Spleen (tissue), 11 donors: ENCODE data around the gene DMWD. TPM values are rescaled to one million over a fixed set of nuclear protein-coding genes. Genes with fewer than 3 reads are reported as not detected.

Experiments
- DNase-seq: peaks from one replicate; pipeline ENCODE4 v3.0.0-alpha.2; 2020
- H3K27ac ChIP-seq, 8 donors: fragments of 200-600 bp; sonication (generic) in 7 of 8; 1 replicate in 4 of 8; 2 replicates in 4 of 8; pipeline versions ENCODE4 v1.5.0 to v1.8.0; 2016 to 2021; ENCODE audit warnings: inconsistent platforms in 4 of 8, mild to moderate bottlenecking in 4 of 8, moderate library complexity in 1 of 8
- H3K27me3 ChIP-seq, 7 donors: fragments of 200-600 bp; sonication (generic) in 6 of 7; replicated peaks in 1 of 7; 1 replicate in 4 of 7; 2 replicates in 3 of 7; pipeline versions ENCODE4 v1.5.0 to v1.8.0; 2016 to 2021; ENCODE audit warnings: inconsistent platforms in 3 of 7, mild to moderate bottlenecking in 1 of 7
- H3K36me3 ChIP-seq, 6 donors: fragments of 200-600 bp; sonication (generic) in 5 of 6; 1 replicate in 4 of 6; 2 replicates in 2 of 6; pipeline versions ENCODE4 v1.5.0 to v1.8.0; 2016 to 2021; ENCODE audit warnings: inconsistent platforms in 2 of 6
- H3K4me1 ChIP-seq, 6 donors: fragments of 200-600 bp; sonication (generic) in 5 of 6; 1 replicate in 3 of 6; 2 replicates in 3 of 6; pipeline versions ENCODE4 v1.5.0 to v1.8.0; 2016 to 2021; ENCODE audit warnings: inconsistent platforms in 3 of 6
- H3K4me3 ChIP-seq, 8 donors: fragments of 200-600 bp; sonication (generic) in 7 of 8; 1 replicate in 4 of 8; 2 replicates in 4 of 8; pipeline versions ENCODE4 v1.5.0 to v1.8.0; 2016 to 2021; ENCODE audit warnings: inconsistent platforms in 4 of 8, mild to moderate bottlenecking in 4 of 8, moderate library complexity in 2 of 8
- H3K9me3 ChIP-seq, 8 donors: fragments of 200-600 bp; sonication (generic) in 7 of 8; 1 replicate in 4 of 8; 2 replicates in 4 of 8; pipeline versions ENCODE4 v1.5.0 to v1.8.0; 2016 to 2021; ENCODE audit warnings: inconsistent platforms in 4 of 8
- POLR2A ChIP-seq, 3 donors: fragments of 450-650 bp; IDR thresholded peaks; one replicate each; pipeline ENCODE4 v1.5.1; 2017; ENCODE audit warnings: antibody characterized with exemption in 3 of 3, mild to moderate bottlenecking in 1 of 3
- POLR2AphosphoS5 ChIP-seq, 3 donors: sonication (generic); formaldehyde crosslinking; IDR thresholded peaks; one replicate each; pipeline ENCODE4 v1.5.1; 2017; ENCODE audit warnings: antibody characterized with exemption in 3 of 3
- WGBS, 5 donors: extraction: QIAGEN DNeasy Blood & Tissue Kit in 3 of 5; methylation state at CpG; one replicate each; pipeline versions ENCODE4 v1.1.5 to v1.1.7; 2013 to 2018; 5-methylcytosine and 5-hydroxymethylcytosine counted together
- intact Hi-C: fragments of 100-400 bp; cut with DNase I; formaldehyde crosslinking; loops from one replicate; pipeline ENCODE4 v1.15.0; 2023; ENCODE audit warnings: low total_unique reads
- polyA plus RNA-seq, 3 donors: library from polyadenylated mRNA; stranded (reverse); fragments of 200-250 nt; gene quantifications; one replicate each; pipeline ENCODE4 v1.2.1, GENCODE V29; 2013
- total RNA-seq, 7 donors: library from RNA; depleted of rRNA in 3 of 7; stranded (reverse); fragments of >200 nt in 3 of 7; fragmentation: NEBNext Ultra II Directional in 4 of 7; extraction: Animal tissue kit (Norgen Biotek cat#: 25700) in 4 of 7; gene quantifications; one replicate each; pipeline versions ENCODE4 v1.1.0 to v1.2.1, GENCODE V29; 2016 to 2021
- TF ChIP-seq, protein P1 (sequence below), 11 experiments: fragments of 200-600 bp in 7 of 11; fragments of 450-650 bp in 4 of 11; sonication (generic) in 4 of 11; IDR thresholded peaks in 8 of 11; conservative IDR thresholded peaks in 3 of 11; 1 replicate in 7 of 11; 2 replicates in 4 of 11; pipeline versions ENCODE4 v1.4.0 to v1.8.0; 2016 to 2021; ENCODE audit warnings: antibody characterized with exemption in 11 of 11, inconsistent platforms in 4 of 11, mild to moderate bottlenecking in 1 of 11
- donor health status: healthy with polysubstance abuse.
- donor health status: DM: no; HTN: no; CAD: no; lungs with moderate emphysema.
- donor health status: DM: no; HTN: no; CAD: no.
- donor health status: Bipolar disorder and iron deficiency.
- donor health status: healthy.
- donor health status: DM: no; HTN: no; CAD: no.
- donor health status: DM: yes; HTN: yes; CAD: no.

DMWD gene
- total and polyA plus RNA-seq, 10 donors: 6.4 to 57.0 (median 42.6) TPM

DNA sequence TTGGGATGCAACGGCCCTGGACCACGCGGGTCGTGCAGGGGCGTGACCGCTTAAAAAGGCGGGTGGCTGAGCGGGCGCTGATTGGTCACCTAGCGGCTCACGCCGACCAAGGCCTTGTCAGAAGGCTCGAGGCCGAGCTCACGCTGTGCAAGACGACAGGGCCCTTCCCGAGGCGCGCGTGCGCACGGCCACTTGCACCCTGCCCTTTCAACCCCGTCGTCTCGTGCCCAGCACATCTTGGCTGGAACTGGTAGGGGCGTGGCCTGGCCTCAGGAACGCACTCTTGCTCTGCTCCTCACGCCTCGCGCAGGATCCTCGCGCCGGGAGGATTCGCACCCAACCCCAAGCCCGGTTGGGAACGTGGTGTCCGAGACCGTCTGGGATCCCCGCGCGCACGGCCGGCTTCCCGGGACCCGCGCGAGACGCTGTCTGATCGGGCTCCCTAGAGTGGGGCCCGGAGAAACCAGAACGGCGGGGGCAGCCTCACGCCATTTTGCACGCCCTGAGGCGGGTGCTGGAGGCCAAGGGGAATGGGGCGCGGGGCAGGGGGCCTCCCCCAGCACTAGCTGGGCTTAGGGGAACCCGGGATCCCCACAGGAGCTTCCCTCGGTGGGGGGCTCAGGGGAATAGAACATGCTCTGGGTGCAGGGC, 59.4 kb downstream of the DMWD start, which contains the start of gene MEIOSIN:
Gene MEIOSIN, plus strand, starts transcription at position 280 of the 651 bp plus-strand sequence. CDS start 1,938 bp downstream, outside the sequence.
- peaks cover 14 to 28% (median 20%) of the 10 kb centered on the region in 6 donors for H3K4me1 ChIP-seq
- no peaks in the 10 kb centered on the region for H3K27me3 ChIP-seq
- no peaks in the 10 kb centered on the region for H3K36me3 ChIP-seq
- TF ChIP-seq POLR2AphosphoS5 (IDR thresholded peaks at IDR 0.05) (no peak), POLR2A (IDR thresholded peaks at IDR 0.05) (no peak)
- TF ChIP-seq, protein P1, sequence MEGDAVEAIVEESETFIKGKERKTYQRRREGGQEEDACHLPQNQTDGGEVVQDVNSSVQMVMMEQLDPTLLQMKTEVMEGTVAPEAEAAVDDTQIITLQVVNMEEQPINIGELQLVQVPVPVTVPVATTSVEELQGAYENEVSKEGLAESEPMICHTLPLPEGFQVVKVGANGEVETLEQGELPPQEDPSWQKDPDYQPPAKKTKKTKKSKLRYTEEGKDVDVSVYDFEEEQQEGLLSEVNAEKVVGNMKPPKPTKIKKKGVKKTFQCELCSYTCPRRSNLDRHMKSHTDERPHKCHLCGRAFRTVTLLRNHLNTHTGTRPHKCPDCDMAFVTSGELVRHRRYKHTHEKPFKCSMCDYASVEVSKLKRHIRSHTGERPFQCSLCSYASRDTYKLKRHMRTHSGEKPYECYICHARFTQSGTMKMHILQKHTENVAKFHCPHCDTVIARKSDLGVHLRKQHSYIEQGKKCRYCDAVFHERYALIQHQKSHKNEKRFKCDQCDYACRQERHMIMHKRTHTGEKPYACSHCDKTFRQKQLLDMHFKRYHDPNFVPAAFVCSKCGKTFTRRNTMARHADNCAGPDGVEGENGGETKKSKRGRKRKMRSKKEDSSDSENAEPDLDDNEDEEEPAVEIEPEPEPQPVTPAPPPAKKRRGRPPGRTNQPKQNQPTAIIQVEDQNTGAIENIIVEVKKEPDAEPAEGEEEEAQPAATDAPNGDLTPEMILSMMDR (IDR thresholded peaks at IDR 0.05 in 8 of 11, conservative IDR thresholded peaks at IDR 0.05 in 3 of 11): no peak
- H3K27ac ChIP-seq: no peak within 1 kb of the TSS
- 93 to 96% (median 94%) methylated on average over 54 to 59 of the region's 59 CpGs for WGBS, 5 donors
- H3K9me3 ChIP-seq: no peaks in the 10 kb centered on the region
- peak; percentile 76 for DNase-seq
- H3K4me3 ChIP-seq: no peak within 1 kb of the TSS
- intact Hi-C loops: no loop called here

Other genes with a start within 250 kb of the DMWD start
- gene OPA3, start 208.0 kb downstream of the DMWD start, total RNA-seq: 10 to 100 TPM; 13.6 to 18.4 (median 16.7) TPM
- 1 to 10 TPM; 2.8 to 7.7 (median 3.0) TPM for gene OPA3, start 208.0 kb downstream of the DMWD start, polyA plus RNA-seq
- 1 to 10 TPM; 2.6 to 5.6 (median 4.2) TPM for gene GPR4, start 190.6 kb downstream of the DMWD start, total RNA-seq
- gene GPR4, start 190.6 kb downstream of the DMWD start, polyA plus RNA-seq: 1 to 10 TPM in 2 of 3 donors, under 1 TPM in 1; 0.33 to 2.1 (median 1.2) TPM
- gene EML2, start 153.4 kb downstream of the DMWD start, total RNA-seq: 10 to 100 TPM; 30.8 to 60.6 (median 50.6) TPM
- 10 to 100 TPM; 27.1 to 39.9 (median 34.8) TPM for gene EML2, start 153.4 kb downstream of the DMWD start, polyA plus RNA-seq
- 1 to 10 TPM; 1.7 to 7.5 (median 3.7) TPM for gene GIPR, start 124.6 kb downstream of the DMWD start, total RNA-seq
- 1 to 10 TPM in 1 of 3 donors, under 1 TPM in 2; 0.49 to 1.7 (median 0.83) TPM for gene GIPR, start 124.6 kb downstream of the DMWD start, polyA plus RNA-seq
- gene SNRPD2, start 100.9 kb downstream of the DMWD start, total RNA-seq: 100 to 1,000 TPM; 117 to 280 (median 200) TPM
- gene SNRPD2, start 100.9 kb downstream of the DMWD start, polyA plus RNA-seq: 100 to 1,000 TPM; 368 to 587 (median 432) TPM
- 10 to 100 TPM in 2 of 7 donors, 1 to 10 TPM in 5; 5.0 to 10.7 (median 8.8) TPM for gene QPCTL, start 100.2 kb downstream of the DMWD start, total RNA-seq
- gene QPCTL, start 100.2 kb downstream of the DMWD start, polyA plus RNA-seq: 10 to 100 TPM in 2 of 3 donors, 1 to 10 TPM in 1; 9.5 to 10.7 (median 10.2) TPM
- gene FBXO46, start 61.9 kb downstream of the DMWD start, total RNA-seq: 10 to 100 TPM; 12.8 to 28.1 (median 23.6) TPM
- 10 to 100 TPM in 2 of 3 donors, 1 to 10 TPM in 1; 8.8 to 14.4 (median 10.4) TPM for gene FBXO46, start 61.9 kb downstream of the DMWD start, polyA plus RNA-seq
- gene MEIOSIN, start 59.4 kb downstream of the DMWD start, total RNA-seq: not detected
- gene MEIOSIN, start 59.4 kb downstream of the DMWD start, polyA plus RNA-seq: under 1 TPM in 1 of 3 donors, not detected in 2; 0.02 TPM
- gene SIX5, start 23.6 kb downstream of the DMWD start, total RNA-seq: 10 to 100 TPM in 2 of 7 donors, 1 to 10 TPM in 5; 6.5 to 13.2 (median 8.5) TPM
- 1 to 10 TPM; 4.4 to 8.9 (median 5.2) TPM for gene SIX5, start 23.6 kb downstream of the DMWD start, polyA plus RNA-seq
- 10 to 100 TPM; 22.2 to 54.6 (median 32.7) TPM for gene DMPK, start 10.4 kb downstream of the DMWD start, total RNA-seq
- gene DMPK, start 10.4 kb downstream of the DMWD start, polyA plus RNA-seq: 100 to 1,000 TPM in 1 of 3 donors, 10 to 100 TPM in 2; 17.9 to 147 (median 38.1) TPM
- under 1 TPM in 3 of 7 donors, not detected in 4; 0.19 to 0.41 (median 0.33) TPM for gene RSPH6A, start 22.5 kb upstream of the DMWD start, total RNA-seq
- under 1 TPM in 1 of 3 donors, not detected in 2; 0.13 TPM for gene RSPH6A, start 22.5 kb upstream of the DMWD start, polyA plus RNA-seq
- 100 to 1,000 TPM in 1 of 7 donors, 10 to 100 TPM in 6; 56.3 to 106 (median 75.1) TPM for gene SYMPK, start 70.3 kb upstream of the DMWD start, total RNA-seq
- gene SYMPK, start 70.3 kb upstream of the DMWD start, polyA plus RNA-seq: 100 to 1,000 TPM in 2 of 3 donors, 10 to 100 TPM in 1; 60.3 to 148 (median 147) TPM
- under 1 TPM in 1 of 7 donors, not detected in 6; 0.24 TPM for gene FOXA3, start 71.5 kb upstream of the DMWD start, total RNA-seq
- under 1 TPM in 2 of 3 donors, not detected in 1; 0.09 to 0.16 TPM for gene FOXA3, start 71.5 kb upstream of the DMWD start, polyA plus RNA-seq
- gene IRF2BP1, start 93.3 kb upstream of the DMWD start, total RNA-seq: 10 to 100 TPM; 18.5 to 29.4 (median 23.3) TPM
- 10 to 100 TPM in 2 of 3 donors, 1 to 10 TPM in 1; 10.0 to 19.9 (median 10.6) TPM for gene IRF2BP1, start 93.3 kb upstream of the DMWD start, polyA plus RNA-seq
- 10 to 100 TPM in 4 of 7 donors, 1 to 10 TPM in 3; 5.8 to 13.2 (median 11.0) TPM for gene MYPOP, start 109.8 kb upstream of the DMWD start, total RNA-seq
- 1 to 10 TPM; 5.1 to 9.6 (median 9.3) TPM for gene MYPOP, start 109.8 kb upstream of the DMWD start, polyA plus RNA-seq
- gene NANOS2, start 121.9 kb upstream of the DMWD start, total RNA-seq: not detected
- not detected for gene NANOS2, start 121.9 kb upstream of the DMWD start, polyA plus RNA-seq
- 10 to 100 TPM in 1 of 7 donors, 1 to 10 TPM in 6; 1.8 to 12.5 (median 5.4) TPM for gene NOVA2, start 181.0 kb upstream of the DMWD start, total RNA-seq
- gene NOVA2, start 181.0 kb upstream of the DMWD start, polyA plus RNA-seq: under 1 TPM; 0.42 to 0.77 (median 0.50) TPM
- gene CCDC61, start 202.6 kb upstream of the DMWD start, total RNA-seq: 10 to 100 TPM in 4 of 7 donors, 1 to 10 TPM in 3; 5.0 to 22.7 (median 16.6) TPM
- 10 to 100 TPM; 15.1 to 24.6 (median 16.7) TPM for gene CCDC61, start 202.6 kb upstream of the DMWD start, polyA plus RNA-seq
- 10 to 100 TPM in 6 of 7 donors, 1 to 10 TPM in 1; 9.1 to 97.9 (median 32.3) TPM for gene PGLYRP1, start 230.2 kb upstream of the DMWD start, total RNA-seq
- gene PGLYRP1, start 230.2 kb upstream of the DMWD start, polyA plus RNA-seq: 10 to 100 TPM in 1 of 3 donors, 1 to 10 TPM in 2; 2.5 to 12.7 (median 8.9) TPM
- gene IGFL4, start 248.2 kb upstream of the DMWD start, total RNA-seq: not detected
- gene IGFL4, start 248.2 kb upstream of the DMWD start, polyA plus RNA-seq: under 1 TPM in 2 of 3 donors, not detected in 1; 0.03 TPM